GM21529 (cell line): Measurements from ENCODE around the gene FANCL.
"Not testable (repeated sequence)": the region's sequence is repeated elsewhere in the genome, so short reads cannot be mapped to it uniquely, and the experiment has no call there.

Experiments
- ATAC-seq: cut with Tn5 transposase; IDR thresholded peaks from one replicate; pipeline ENCODE4 v1.9.1; 2021; ENCODE audit not compliant: unreplicated experiment

The FANCL gene

DNA sequence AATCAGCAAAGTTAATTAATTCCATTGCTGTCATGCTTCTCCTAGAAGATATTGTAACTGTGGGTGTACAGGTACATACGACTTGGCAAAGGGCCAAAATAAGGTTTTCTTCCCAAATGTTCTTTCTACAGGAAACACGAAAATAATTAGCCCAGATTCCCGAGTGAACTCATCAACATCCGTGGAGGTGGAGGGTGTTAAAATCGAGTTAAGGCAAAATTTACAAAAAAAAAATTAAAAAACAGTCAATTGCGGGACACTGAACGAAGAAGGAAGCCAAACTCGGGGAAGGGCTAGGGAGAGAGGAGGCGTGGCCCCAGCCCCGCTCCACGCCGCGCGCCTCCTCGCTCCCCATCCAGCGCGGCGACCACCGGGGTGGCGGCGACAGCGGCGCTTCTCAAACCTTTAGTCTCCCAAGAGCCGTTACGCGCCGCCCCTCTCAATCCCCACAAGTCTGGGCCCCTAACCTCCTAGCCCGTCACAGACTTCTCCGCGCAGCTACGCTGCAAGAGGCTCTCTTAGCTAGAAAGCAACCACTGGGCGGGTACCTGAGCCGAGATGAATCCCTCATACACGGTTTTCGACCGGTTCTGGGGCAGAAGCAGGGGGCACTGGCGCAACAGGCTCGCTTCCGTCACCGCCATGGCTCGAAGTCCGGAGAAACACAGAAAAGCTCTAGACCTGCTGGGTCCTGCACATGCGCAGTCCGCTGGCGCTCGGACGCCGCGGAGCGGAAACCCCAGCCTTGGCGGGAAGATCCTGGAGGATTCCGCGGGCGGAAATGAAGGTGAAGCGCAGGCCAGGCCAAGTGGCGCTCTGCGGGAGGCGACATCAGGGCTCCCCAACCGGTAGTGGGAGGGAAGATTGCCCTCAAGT is at the start of gene FANCL:
Gene FANCL (minus strand): TSS at position 656 of the 876 bp plus-strand sequence. CDS start 12 bp downstream, at position 644.
- peak; percentile 76 for ATAC-seq

DNA sequence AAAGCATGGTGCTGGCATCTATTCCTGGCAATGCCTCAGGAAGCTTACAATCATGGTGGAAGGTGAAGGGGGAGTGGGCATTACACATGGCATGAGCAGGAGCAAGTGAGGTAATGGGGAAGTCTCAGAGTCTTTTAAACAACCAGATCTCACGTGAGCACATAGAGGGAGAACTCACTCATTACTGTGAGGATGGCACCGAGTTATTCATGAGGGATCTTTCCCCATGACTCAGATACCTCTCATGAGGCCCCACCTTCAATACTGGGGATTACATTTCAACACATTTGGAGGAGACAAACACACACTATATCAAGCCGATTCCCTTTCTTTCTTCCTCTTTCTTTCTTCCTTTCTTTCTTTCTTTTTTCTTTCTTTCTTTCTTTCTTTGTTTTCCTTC is 47.9 kb upstream of the FANCL start:
- ATAC-seq, result no peak

DNA sequence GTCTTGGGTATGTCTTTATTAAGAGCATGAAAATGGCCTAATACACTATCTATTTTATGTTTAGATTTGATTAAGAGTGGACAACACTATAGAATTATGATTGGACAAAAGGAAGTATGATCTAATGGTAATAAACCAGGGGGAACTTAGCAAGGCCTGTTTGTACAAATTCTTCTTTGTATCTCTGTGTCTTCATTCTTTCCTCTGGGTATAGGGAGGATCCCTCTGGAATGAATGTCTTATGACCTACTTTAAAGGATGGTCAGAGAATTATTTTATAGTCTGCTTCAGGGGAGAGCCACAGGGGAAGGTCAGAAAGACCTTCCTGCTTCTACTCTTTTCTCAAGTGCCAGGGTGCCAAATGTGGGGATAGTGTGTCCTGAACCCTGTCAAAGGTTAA is 42.8 kb upstream of the FANCL start:
- ATAC-seq, result no peak

GRCh38 chr2:58275144-58275543 is 34.0 kb upstream of the FANCL start:
- ATAC-seq, result not testable (repeated sequence)

GRCh38 chr2:58271826-58272225 is 30.7 kb upstream of the FANCL start:
- ATAC-seq, result no peak

DNA sequence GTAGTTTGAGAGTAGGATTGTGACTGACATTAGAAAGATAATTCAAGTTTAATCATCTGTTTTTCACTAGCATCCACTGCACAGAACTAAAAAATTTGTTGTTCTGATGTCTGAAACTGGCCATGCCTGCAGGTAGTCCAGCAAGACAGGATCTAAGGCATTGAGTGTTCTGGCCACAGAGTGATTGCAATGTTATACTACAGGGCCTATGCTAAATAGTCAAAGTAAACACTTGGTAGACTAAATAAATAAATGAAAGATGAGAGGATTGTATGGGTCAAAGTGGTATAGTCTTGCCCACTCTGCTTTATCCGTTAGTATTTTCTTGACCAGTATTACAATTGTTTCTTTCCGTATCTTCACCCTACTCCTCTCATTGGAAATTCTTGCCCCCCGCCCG is 27.6 kb upstream of the FANCL start:
- no peak for ATAC-seq

GRCh38 chr2:58266211-58266610 is 25.1 kb upstream of the FANCL start:
- ATAC-seq, result no peak

- ATAC-seq, result no peak
Measured at GRCh38 chr2:58261209-58261608, 20.1 kb upstream of the FANCL start.

DNA sequence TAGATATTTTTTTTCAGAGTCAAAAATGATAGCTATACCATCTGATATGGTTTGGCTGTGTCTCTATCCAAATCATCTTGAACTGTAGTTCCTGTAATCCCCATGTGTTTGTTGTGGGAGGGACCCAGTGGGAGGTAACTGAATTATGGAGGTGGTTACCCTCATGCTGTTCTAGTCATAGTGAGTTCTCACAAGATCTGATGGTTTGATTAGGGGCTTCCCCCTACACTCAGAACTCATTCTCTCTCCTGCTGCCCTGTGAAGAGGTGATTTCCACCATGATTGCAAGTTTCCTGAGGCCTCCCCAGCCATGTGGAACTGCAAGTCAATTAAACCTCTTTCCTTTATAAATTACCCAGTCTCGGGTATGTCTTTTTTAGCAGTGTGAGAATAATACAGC is 17.3 kb upstream of the FANCL start:
- ATAC-seq, result not testable (repeated sequence)

GRCh38 chr2:58251331-58252201 is 10.4 kb upstream of the FANCL start:
- not testable (repeated sequence) for ATAC-seq

- no peak for ATAC-seq
Measured at GRCh38 chr2:58241546-58241864, 380 bp upstream of the FANCL start.

DNA sequence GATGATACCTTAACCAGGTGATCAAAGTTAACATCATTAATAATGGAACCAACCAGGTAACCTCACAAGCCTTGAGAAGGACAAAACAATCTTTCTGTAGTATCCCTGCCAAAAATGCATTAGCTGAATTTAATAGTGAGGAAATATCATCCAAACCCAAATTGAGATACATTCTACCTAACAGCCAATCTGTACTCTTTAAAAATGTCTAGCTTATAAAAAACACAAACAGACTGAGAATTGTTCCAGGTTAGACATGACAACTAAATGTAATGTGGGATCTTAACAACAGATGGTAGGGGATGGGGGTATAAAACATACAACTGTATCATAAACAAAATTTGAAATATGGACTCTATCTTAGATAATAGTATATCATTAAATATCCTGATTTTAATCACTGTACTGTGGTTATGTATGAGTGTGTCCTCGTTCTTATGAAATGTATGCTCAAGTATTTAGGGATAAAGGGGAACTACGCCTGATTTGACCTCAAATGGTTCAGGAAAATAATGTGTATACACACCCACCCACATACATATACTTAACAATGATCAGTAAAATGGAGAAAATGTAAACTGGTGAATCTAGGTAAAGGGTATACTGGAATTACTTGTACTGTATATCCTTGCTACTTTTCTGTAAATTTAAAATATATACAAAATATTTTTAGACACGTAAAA is 1.7 kb downstream of the FANCL start:
- no peak for ATAC-seq

DNA sequence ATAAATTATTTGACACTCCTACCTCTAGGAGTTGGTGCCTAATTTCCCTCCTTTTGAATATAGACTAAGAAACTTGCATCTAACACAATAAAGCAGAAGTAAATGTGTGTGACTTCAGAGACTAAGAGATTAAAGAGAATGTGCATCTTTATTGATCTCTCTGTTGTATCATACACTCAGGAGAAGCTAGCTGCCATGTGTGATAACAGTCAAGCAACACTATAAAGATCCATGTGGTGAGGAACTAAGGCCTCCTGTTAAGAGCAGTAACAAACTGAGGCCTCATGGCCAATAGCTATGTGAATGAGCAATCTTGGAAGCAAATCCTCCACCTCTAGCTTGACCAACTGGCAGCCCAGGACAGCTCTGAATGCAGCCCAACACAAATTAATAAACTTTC is 3.4 kb downstream of the FANCL start:
- ATAC-seq, result peak; percentile 20

GRCh38 chr2:58235984-58236383 is 5.1 kb downstream of the FANCL start:
- ATAC-seq, result no peak

DNA sequence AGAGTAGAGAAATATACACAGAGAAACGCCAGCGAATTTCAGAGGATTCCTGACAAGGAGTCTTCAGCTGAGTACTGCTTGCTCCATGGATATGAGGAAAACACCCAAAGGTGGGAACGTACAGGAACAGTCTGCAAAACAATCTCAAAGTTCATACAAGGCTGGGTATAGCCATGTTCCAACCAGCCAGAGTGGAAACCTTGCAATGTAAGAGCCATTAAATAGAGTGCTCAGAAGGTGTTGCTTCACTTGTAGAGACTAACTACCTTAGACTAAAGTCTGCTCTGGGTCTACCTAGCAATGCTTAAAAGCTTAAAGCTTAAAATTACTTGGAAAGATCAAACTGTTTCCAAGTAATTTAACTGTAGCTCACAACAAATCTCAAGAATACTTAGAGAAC is 6.0 kb downstream of the FANCL start:
- ATAC-seq, result no peak

- no peak for ATAC-seq
Measured at GRCh38 chr2:58228299-58228698, 12.8 kb downstream of the FANCL start.

GRCh38 chr2:58227171-58227917 is 13.8 kb downstream of the FANCL start:
- ATAC-seq, result no peak

DNA sequence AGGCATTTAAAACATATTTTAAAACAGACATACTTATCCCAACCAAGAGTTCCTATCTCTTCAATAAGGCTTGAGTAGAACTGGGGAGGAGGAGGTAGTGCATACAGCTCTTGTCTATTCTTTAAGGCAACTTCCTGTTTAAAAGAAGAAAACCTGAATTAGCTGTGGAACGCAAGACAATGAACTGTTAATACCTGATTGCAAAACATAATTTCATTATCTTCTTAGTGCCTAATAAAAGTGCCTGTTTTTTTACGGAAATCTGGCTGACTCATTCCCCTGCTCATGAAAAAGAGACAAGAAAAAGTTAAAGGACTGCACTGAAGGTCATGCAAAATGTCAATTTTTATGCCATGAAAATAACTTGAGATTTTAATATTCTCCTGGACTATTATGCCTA is 19.2 kb downstream of the FANCL start:
- ATAC-seq, result no peak

GRCh38 chr2:58215429-58215828 is 25.7 kb downstream of the FANCL start:
- ATAC-seq, result no peak

- ATAC-seq, result not testable (repeated sequence)
Measured at GRCh38 chr2:58210951-58211568, 30.1 kb downstream of the FANCL start.
